HG03060 (cell line): Measurements from ENCODE around the gene TBC1D24.
"Not testable (repeated sequence)": the region's sequence is repeated elsewhere in the genome, so short reads cannot be mapped to it uniquely, and the experiment has no call there.

Experiments
- ATAC-seq: cut with Tn5 transposase; IDR thresholded peaks from one replicate; pipeline ENCODE4 v1.9.1; 2021; ENCODE audit warnings: low read depth, moderate number of reproducible peaks; ENCODE audit not compliant: unreplicated experiment

TBC1D24 gene

DNA sequence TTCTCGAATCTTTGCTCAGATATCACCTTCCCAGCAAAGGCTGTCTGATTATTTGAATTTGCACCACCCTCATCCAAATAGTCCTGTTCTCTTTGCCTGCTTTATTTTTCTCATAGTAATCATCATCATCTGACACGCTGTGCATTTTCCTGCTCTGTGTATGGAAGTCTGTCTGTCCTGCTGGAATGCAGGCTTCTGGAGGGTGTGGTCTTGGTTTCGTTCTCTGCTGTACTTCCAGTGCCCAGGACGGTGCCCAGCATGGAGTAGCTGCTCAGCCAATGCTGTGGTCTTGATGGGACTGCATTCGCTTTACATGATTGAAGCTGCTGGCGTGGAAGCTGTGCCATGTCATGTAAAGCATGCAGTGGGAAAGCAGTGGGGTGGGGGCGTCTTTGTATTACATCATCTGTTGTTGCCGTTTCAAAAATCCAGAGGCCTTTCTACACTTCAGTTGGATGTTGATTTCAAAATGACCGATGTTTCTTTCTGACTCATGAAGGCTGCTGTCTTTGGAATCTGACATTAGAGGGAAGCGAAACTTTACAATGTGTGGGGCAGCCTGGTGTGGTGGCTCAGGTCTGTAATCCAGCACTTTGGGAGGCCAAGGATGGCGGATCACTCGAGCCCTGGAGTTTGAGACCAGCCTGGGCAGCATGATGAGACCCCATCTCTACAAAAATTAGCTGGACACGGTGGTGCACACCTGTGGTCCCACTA is 79.9 kb downstream of the TBC1D24 start:
- ATAC-seq = not testable (repeated sequence)
